Measurements from ENCODE around the gene ZFYVE21. TPM values are rescaled to one million over a fixed set of nuclear protein-coding genes. Genes with fewer than 3 reads are reported as not detected.

Gene ZFYVE21
- total RNA-seq, 4 donors from 2014 or later, result 121 to 180 (median 156) TPM

DNA sequence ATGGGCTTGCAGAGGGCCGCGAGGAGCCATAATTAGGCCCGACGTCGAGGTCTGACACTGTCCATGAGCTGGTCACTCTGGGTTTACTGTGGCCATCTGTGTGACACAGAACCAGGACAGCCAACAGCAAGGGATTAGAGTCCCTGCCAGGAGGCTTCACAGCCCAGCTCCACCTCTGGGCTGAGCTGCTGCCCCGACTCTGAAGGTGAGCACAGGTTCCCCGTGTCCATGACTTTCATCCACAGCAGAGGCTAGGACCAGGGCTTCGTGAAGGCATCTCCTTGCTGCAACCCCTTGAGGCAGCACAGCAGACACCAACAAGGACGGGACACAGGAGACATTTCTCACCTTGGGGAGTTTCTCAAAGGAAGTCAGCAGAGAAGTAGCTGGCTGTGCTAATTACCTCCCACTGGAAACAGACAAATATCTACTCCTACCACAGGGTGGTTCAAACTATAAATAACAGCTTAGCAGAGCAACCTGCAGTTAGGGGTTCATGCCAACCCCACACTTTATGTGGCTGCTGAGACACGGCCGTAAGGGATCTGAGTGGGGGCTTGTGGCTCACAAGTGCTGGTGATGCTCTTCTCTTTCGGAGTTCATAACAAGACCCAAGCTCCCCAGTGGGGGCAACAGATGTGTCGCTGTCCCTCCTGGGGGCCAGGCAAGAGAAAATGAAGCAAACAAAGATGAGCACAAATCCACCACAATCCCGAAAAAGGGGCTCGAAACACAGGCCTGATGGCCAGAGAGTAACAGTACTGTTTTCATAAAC, 29.2 kb downstream of the ZFYVE21 start:
- WGBS, result 77% methylated on average over 11 of the region's 15 CpGs
- no peak overlapping the region for H3K27ac ChIP-seq (replicated peaks in 1 of 4)
- H3K27me3 ChIP-seq, result no peaks in the 10 kb centered on the region
- no peaks in the 10 kb centered on the region for H3K9me3 ChIP-seq
- peaks cover 0 to 98% (median 70%) of the 10 kb centered on the region in 4 donors for H3K36me3 ChIP-seq
- peaks cover 0 to 16% (median 9%) of the 10 kb centered on the region in 4 donors for H3K4me1 ChIP-seq
- no peak overlapping the region for H3K4me3 ChIP-seq
- DNase-seq (ENCODE audit: extremely low spot score), result no peak
- TF ChIP-seq EP300 (IDR thresholded peaks at IDR 0.05) (no peak), POLR2AphosphoS5 (IDR thresholded peaks at IDR 0.05) (no peak), POLR2A (IDR thresholded peaks at IDR 0.05; ENCODE audit: low read depth) (no peak)
- TF ChIP-seq, protein P1, sequence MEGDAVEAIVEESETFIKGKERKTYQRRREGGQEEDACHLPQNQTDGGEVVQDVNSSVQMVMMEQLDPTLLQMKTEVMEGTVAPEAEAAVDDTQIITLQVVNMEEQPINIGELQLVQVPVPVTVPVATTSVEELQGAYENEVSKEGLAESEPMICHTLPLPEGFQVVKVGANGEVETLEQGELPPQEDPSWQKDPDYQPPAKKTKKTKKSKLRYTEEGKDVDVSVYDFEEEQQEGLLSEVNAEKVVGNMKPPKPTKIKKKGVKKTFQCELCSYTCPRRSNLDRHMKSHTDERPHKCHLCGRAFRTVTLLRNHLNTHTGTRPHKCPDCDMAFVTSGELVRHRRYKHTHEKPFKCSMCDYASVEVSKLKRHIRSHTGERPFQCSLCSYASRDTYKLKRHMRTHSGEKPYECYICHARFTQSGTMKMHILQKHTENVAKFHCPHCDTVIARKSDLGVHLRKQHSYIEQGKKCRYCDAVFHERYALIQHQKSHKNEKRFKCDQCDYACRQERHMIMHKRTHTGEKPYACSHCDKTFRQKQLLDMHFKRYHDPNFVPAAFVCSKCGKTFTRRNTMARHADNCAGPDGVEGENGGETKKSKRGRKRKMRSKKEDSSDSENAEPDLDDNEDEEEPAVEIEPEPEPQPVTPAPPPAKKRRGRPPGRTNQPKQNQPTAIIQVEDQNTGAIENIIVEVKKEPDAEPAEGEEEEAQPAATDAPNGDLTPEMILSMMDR (IDR thresholded peaks at IDR 0.05), result no peak
- intact Hi-C loops (cut with DNase I), result no loop called here

GRCh38 chr14:103745424-103745823, 29.8 kb downstream of the ZFYVE21 start:
- H3K27me3 ChIP-seq, result no peaks in the 10 kb centered on the region
- no peak overlapping the region for H3K27ac ChIP-seq (replicated peaks in 1 of 4)
- H3K36me3 ChIP-seq, result peaks cover 0 to 98% (median 67%) of the 10 kb centered on the region in 4 donors
- peaks cover 0 to 16% (median 9%) of the 10 kb centered on the region in 4 donors for H3K4me1 ChIP-seq
- no peaks in the 10 kb centered on the region for H3K9me3 ChIP-seq
- no peak overlapping the region for H3K4me3 ChIP-seq
- 71% methylated on average over 5 of the region's 5 CpGs for WGBS
- intact Hi-C loops (cut with DNase I), result no loop called here
- DNase-seq (ENCODE audit: extremely low spot score), result no peak
- no peak for TF ChIP-seq POLR2AphosphoS5 (IDR thresholded peaks at IDR 0.05)
- TF ChIP-seq EP300 (IDR thresholded peaks at IDR 0.05), result no peak
- no peak for TF ChIP-seq POLR2A (IDR thresholded peaks at IDR 0.05; ENCODE audit: low read depth)
- TF ChIP-seq, protein P1 (IDR thresholded peaks at IDR 0.05), result no peak

GRCh38 chr14:103746701-103747100, 31.1 kb downstream of the ZFYVE21 start:
- Histone ChIP-seq H3K27ac (replicated peaks in 1 of 4) (no peak overlapping the region), H3K27me3 (no peaks in the 10 kb centered on the region), H3K36me3 (peaks cover 0 to 97% (median 65%) of the 10 kb centered on the region in 4 donors), H3K9me3 (no peaks in the 10 kb centered on the region), H3K4me1 (peaks cover 0 to 14% (median 5%) of the 10 kb centered on the region in 4 donors), H3K4me3 (no peak overlapping the region)
- 87% methylated on average over 10 of the region's 10 CpGs for WGBS
- DNase-seq (ENCODE audit: extremely low spot score), result no peak
- intact Hi-C loops (cut with DNase I), result no loop called here
- TF ChIP-seq POLR2A (IDR thresholded peaks at IDR 0.05; ENCODE audit: low read depth) (no peak), POLR2AphosphoS5 (IDR thresholded peaks at IDR 0.05) (no peak), EP300 (IDR thresholded peaks at IDR 0.05) (no peak)
- TF ChIP-seq, protein P1 (IDR thresholded peaks at IDR 0.05), result no peak

- TF ChIP-seq POLR2AphosphoS5 (IDR thresholded peaks at IDR 0.05) (no peak), POLR2A (IDR thresholded peaks at IDR 0.05; ENCODE audit: low read depth) (no peak), EP300 (IDR thresholded peaks at IDR 0.05) (no peak)
- TF ChIP-seq, protein P1 (IDR thresholded peaks at IDR 0.05), result no peak
- H3K27me3 ChIP-seq, result no peaks in the 10 kb centered on the region
- no peak overlapping the region for H3K4me3 ChIP-seq
- no peak overlapping the region for H3K27ac ChIP-seq (replicated peaks in 1 of 4)
- peaks cover 0 to 99% (median 70%) of the 10 kb centered on the region in 4 donors for H3K36me3 ChIP-seq
- no peaks in the 10 kb centered on the region for H3K4me1 ChIP-seq
- WGBS, result 85% methylated on average over 5 of the region's 5 CpGs
- H3K9me3 ChIP-seq, result no peaks in the 10 kb centered on the region
- intact Hi-C loops (cut with DNase I), result no loop called here
- DNase-seq (ENCODE audit: extremely low spot score), result no peak
Measured at GRCh38 chr14:103748534-103748857, 32.9 kb downstream of the ZFYVE21 start.
